Cerebellar cortex (tissue), 1 donor: Measurements from ENCODE around the gene MOB3A.
"Not testable (repeated sequence)": the region's sequence is repeated elsewhere in the genome, so short reads cannot be mapped to it uniquely, and the experiment has no call there.

Source experiments
- DNase-seq: peaks from one replicate; pipeline ENCODE4 v3.0.0-alpha.2; 2015; ENCODE audit warnings: low spot score

MOB3A gene

DNA sequence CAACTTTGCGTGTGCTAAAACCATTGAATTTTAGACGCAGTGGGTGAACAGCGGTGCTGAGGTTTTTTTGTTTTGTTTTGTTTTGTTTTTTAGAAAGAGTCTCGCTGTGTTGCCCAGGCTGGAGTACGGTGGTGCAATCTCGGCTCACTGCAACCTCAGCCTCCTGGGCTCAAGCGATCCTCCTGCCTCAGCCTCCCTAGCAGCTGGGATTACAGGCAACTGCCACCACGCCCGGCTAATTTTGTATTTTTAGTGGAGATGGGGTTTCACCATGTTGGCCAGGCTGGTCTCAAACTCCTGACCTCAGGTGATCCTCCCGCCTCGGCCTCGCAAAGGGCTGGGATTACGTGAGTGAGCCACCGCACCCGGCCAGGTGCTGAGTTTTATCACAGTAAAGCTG, 61.9 kb downstream of the MOB3A start:
- not testable (repeated sequence) for DNase-seq

DNA sequence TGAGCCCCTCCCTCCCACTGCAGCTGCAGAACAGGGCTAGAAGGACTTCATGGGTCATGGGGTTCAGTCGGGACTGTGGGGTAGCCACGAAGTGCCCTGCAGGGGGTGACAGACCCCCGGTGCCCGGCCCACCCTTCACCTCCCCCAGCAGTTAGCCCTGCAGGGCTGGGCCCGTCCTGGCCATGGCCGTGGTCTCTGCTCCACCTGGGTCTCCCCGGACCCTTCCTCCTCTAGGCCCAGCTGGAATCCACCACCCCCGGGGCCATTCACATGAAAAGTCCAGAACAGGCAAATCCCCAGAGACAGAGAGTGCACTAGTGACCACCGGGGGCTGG, 62.3 kb downstream of the MOB3A start:
- no peak for DNase-seq

DNA sequence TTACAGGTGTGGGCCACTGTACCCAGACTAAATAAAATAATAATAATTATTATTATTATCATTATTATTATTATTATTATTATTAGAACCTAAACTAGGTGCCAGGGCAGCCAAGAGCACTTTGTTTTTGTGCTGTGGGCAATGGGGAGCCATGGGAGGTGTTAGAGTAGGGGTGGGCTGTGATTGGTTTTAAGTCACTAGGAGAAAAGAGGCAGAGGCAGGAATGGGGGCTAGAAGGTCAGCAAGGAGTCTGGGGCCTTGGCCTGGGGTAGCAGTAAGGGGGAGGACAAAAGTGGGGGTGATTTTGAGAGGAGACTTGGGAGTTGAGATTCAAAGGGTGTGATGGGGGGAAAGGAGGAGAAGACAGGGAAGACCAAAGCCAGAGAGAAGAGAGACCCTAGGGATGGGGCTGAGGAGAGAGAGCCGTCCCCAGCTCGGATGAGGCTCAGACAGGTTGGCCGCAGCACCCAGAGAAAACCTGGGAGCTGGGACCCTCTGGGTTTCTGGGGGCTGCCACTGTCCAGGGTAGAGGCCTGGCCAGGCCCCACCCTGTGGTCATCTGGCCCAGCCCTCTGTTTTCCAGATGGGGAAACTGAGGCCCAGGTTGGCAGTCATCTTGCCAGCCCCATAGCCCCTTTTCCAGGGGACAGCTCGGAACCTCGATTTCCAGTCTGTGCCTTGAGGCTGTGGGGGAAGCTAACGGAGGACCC, 62.9 kb downstream of the MOB3A start:
- no peak for DNase-seq

DNA sequence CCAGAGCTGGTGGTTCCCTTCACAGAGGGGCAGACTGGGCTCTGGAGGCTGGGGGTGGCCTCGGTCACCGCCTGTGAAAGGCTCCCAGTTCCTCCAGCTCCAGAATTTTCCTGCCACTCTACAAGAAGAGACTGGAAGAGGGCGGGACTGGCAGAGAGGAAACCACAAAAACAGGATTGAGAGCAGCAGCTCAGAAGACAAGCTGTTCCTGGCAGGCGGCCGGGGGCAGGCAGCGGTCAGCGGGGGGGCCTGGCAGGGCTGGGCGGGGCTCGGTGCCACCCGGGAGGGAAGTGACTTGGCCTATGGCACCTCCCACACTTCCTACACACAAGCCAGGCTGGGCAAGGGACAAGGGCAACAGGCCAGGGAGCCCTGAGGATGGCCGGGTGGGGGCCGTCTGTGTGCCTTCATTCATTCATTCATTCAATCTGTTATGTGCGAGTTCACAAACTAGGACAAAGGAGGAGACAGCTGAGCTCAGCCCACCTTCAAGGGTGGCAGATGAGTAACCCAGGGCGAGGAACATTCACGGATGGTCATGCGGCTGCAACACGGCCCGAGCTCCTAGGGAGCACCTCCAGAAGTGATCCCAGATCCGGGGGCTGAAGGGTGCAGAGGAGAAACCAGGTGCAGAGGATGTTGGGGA, 63.7 kb downstream of the MOB3A start:
- DNase-seq = peak; percentile 96

DNA sequence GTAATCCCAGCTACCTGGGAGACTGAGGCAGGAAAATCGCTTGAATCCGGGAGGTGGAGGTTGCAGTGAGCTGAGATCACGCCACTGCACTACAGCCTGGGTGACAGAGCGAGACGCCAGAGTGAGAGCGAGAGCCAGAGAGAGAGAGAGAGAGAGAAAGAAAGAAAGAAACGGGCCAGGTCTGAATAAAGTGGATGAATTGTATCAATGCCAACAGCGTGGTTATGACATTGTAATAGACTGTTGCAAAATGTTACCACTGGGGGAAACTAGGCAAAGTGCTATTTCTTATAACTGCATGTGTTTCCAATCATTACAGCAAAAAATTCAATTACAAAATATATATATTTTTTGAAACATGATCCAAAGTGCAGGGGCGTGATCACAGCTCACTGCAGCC, 68.8 kb downstream of the MOB3A start:
- DNase-seq = no peak

DNA sequence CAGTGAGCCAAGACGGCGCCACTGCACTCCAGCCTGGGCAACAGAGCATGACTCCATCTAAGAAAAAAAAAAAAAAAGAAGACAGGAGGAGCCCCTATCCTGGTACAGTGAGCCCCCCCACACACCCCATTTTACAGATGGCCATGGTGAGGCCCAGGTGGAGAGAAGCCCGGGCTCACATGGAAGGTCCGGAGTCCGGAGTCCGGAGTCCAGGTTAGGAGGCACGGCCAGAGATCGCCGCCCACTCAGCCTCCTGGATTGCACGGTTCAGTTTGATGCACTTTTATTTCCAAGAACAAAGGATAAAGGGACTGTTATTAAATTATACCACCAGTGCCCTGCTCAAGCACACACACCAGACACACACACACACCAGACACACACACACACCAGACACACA, 69.4 kb downstream of the MOB3A start:
- no peak for DNase-seq

DNA sequence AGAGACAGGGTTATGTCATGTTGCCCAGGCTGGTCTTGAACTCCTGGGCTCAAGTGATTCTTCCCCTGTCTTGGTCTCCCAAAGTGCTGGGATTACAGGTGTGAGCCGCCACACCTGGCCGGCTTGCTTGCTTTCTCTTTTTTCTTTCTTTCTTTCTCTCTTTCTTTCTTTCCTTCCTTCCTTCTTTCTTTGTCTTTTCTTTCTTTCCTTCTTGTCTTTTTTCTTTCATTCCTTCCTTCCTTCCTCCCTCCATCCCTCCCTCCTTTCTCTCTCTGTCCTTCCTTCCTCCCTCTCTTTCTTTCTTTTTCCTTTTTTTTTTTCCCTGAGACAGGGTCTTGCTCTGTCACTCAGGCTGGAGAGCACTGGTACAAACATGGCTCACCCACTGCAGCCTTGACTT, 73.8 kb downstream of the MOB3A start:
- no peak for DNase-seq

DNA sequence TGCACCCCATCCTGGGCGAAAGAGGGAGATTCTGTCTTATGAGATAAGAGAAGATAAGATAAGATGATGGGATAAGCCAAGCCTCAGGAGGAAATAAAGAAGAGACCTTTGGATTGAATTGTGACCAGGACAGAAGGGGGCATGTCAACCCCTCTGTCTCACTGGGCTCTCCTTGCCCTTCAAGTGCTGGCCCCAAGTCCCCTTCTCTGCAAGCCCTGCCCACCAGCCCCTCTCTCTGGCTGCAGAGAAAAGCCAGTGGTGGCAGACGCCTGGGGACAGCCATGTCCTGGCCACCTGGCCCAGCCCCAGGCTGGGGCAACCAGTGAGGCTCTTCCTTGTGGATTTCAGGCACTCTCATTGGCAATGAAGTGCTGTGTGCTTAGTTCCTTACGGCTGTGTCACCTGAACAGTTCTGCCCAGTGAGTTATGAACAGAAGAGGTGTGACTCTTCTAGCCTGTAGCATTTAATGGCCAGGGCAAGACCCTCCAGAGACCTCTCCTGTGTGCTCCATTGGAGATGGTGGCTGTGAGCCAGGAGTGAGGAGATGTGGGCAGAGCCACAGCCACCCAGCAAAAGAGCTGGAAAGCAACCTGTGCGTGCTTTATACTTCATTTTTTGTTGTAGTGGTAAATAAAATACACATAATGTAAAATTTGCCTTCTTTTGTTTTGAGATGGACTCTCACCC, 74.5 kb downstream of the MOB3A start:
- no peak for DNase-seq
